H1 (cell line): Measurements from ENCODE around the gene TGM6. TPM values are rescaled to one million over a fixed set of nuclear protein-coding genes. Genes with fewer than 3 reads are reported as not detected.

Experiments
- CTCF ChIA-PET: fragments of 300-600 bp; sonication (Branson Sonifier 250); formaldehyde crosslinking; loops from one replicate; lab custom pipeline; 2021; ENCODE audit not compliant: partially characterized antibody; lab: Charles Lee
- POLR2A ChIA-PET: fragments of 300-600 bp; sonication (Branson Sonifier 250); formaldehyde crosslinking; loops from one replicate; lab custom pipeline; 2021; ENCODE audit warnings: inconsistent platforms; ENCODE audit not compliant: partially characterized antibody; lab: Charles Lee
- DNase-seq, 2 experiments: peaks; one replicate each; pipeline versions ENCODE4 v3.0.0 to v3.0.0-alpha.2; 2010 to 2022; ENCODE audit warnings: low spot score in 2 of 2, low read depth in 1 of 2, mixed read lengths in 1 of 2
- FAIRE-seq: peaks from 2 replicates; lab custom pipeline; 2011; peaks lifted over from hg19 to GRCh38; lab: Jason Lieb, UNC
- H2AFZ ChIP-seq: 2 replicates; pipeline ENCODE4 v1.8.1; 2012; ENCODE audit warnings: low read length, inconsistent platforms
- H2AK5ac ChIP-seq: 2 replicates; pipeline ENCODE4 v1.6.1; 2013; ENCODE audit warnings: low read depth, low read length
- H2BK120ac ChIP-seq: replicated peaks from 2 replicates; pipeline ENCODE3; 2013; ENCODE audit warnings: low read depth, low read length, inconsistent platforms
- H2BK12ac ChIP-seq: 2 replicates; pipeline ENCODE4 v1.6.1; 2013; ENCODE audit warnings: low read depth, low read length
- H2BK15ac ChIP-seq: 2 replicates; pipeline ENCODE4 v1.6.1; 2013; ENCODE audit warnings: low read length
- H2BK20ac ChIP-seq: 2 replicates; pipeline ENCODE4 v1.6.1; 2013; ENCODE audit warnings: low read length
- H2BK5ac ChIP-seq: 2 replicates; pipeline ENCODE4 v1.6.1; 2013; ENCODE audit warnings: low read depth, low read length
- H3K14ac ChIP-seq: 2 replicates; pipeline ENCODE4 v1.6.1; 2013; ENCODE audit warnings: inconsistent platforms; ENCODE audit not compliant: insufficient read length
- H3K18ac ChIP-seq: 2 replicates; pipeline ENCODE4 v1.6.1; 2013; ENCODE audit warnings: low read length; ENCODE audit errors: extremely low read depth
- H3K23ac ChIP-seq: 2 replicates; pipeline ENCODE4 v1.6.1; 2013; ENCODE audit warnings: inconsistent platforms; ENCODE audit not compliant: insufficient read length
- H3K23me2 ChIP-seq: 2 replicates; pipeline ENCODE4 v1.6.1; 2013; ENCODE audit warnings: low read depth, low read length
- H3K27ac ChIP-seq: 2 replicates; pipeline ENCODE4 v1.6.1; 2011; ENCODE audit warnings: low read depth, low read length, inconsistent platforms
- H3K27me3 ChIP-seq, 4 experiments: replicated peaks in 1 of 4; 1 replicate in 1 of 4; 2 replicates in 3 of 4; pipeline versions ENCODE4 v1.6.1 to v1.8.1; 2011 to 2013; ENCODE audit warnings: low read length in 3 of 4, mild to moderate bottlenecking in 3 of 4, inconsistent platforms in 2 of 4, mixed read lengths in 2 of 4, moderate library complexity in 1 of 4; ENCODE audit not compliant: control insufficient read depth in 3 of 4, insufficient read depth in 3 of 4; ENCODE audit errors: extremely low read depth in 1 of 4
- H3K36me3 ChIP-seq, 4 experiments: 2 replicates each; pipeline versions ENCODE4 v1.6.1 to v1.8.1; 2011 to 2013; ENCODE audit warnings: mild to moderate bottlenecking in 4 of 4, low read length in 3 of 4, moderate library complexity in 2 of 4, control low read depth in 1 of 4, inconsistent platforms in 1 of 4; ENCODE audit not compliant: insufficient read depth in 4 of 4, control insufficient read depth in 2 of 4
- H3K4ac ChIP-seq: replicated peaks from 2 replicates; pipeline ENCODE3; 2013; ENCODE audit warnings: low read length, low read depth, mixed read lengths, inconsistent platforms; ENCODE audit not compliant: insufficient read length
- H3K4me1 ChIP-seq, 4 experiments: replicated peaks in 1 of 4; 1 replicate in 1 of 4; 2 replicates in 3 of 4; pipeline versions ENCODE4 v1.6.1 to v1.8.1; 2011 to 2013; ENCODE audit warnings: low read length in 3 of 4, inconsistent platforms in 2 of 4, mixed read lengths in 1 of 4; ENCODE audit not compliant: insufficient read depth in 4 of 4, control insufficient read depth in 3 of 4
- H3K4me2 ChIP-seq, 2 experiments: 2 replicates each; pipeline versions ENCODE4 v1.6.1 to v1.8.1; 2011 to 2013; ENCODE audit warnings: low read depth in 2 of 2, low read length in 2 of 2, control low read depth in 1 of 2, inconsistent platforms in 1 of 2, mild to moderate bottlenecking in 1 of 2; ENCODE audit not compliant: insufficient read depth in 1 of 2
- H3K4me3 ChIP-seq, 4 experiments: fragments of 200-600, 300-600 bp in 1 of 4; sonication (generic), shearing (Covaris generic), sonication (Bioruptor Twin) in 1 of 4; 2 replicates each; pipeline versions ENCODE4 v1.5.1 to v1.8.1; 2011 to 2016; ENCODE audit warnings: low read length in 4 of 4, low read depth in 3 of 4, control low read depth in 2 of 4, inconsistent platforms in 2 of 4, mild to moderate bottlenecking in 2 of 4, mixed read lengths in 1 of 4, moderate library complexity in 1 of 4; ENCODE audit not compliant: insufficient read depth in 2 of 4; ENCODE audit errors: extremely low read depth in 1 of 4
- H3K56ac ChIP-seq: replicated peaks from 2 replicates; pipeline ENCODE3; 2013; ENCODE audit warnings: low read depth, mild to moderate bottlenecking, mixed read lengths, low read length, inconsistent platforms; ENCODE audit not compliant: insufficient read length
- H3K79me1 ChIP-seq: 2 replicates; pipeline ENCODE4 v1.6.1; 2013; ENCODE audit warnings: low read depth, low read length, control low read depth
- H3K79me2 ChIP-seq, 2 experiments: 2 replicates each; pipeline versions ENCODE4 v1.6.1 to v1.8.1; 2012 to 2013; ENCODE audit warnings: low read length in 2 of 2, mild to moderate bottlenecking in 2 of 2, inconsistent platforms in 1 of 2; ENCODE audit not compliant: insufficient read depth in 2 of 2, control insufficient read depth in 1 of 2
- H3K9ac ChIP-seq, 4 experiments: replicated peaks in 1 of 4; 1 replicate in 1 of 4; 2 replicates in 3 of 4; pipeline versions ENCODE4 v1.6.1 to v1.8.1; 2011 to 2013; ENCODE audit warnings: low read depth in 3 of 4, low read length in 3 of 4, control low read depth in 2 of 4, mild to moderate bottlenecking in 2 of 4, moderate library complexity in 2 of 4, inconsistent platforms in 1 of 4; ENCODE audit errors: extremely low read depth in 1 of 4
- H3K9me3 ChIP-seq, 2 experiments: 2 replicates each; pipeline versions ENCODE4 v1.6.1 to v1.8.1; 2012 to 2013; ENCODE audit warnings: mild to moderate bottlenecking in 2 of 2, moderate library complexity in 2 of 2, control low read depth in 1 of 2, inconsistent platforms in 1 of 2, low read depth in 1 of 2, low read length in 1 of 2, mixed read lengths in 1 of 2; ENCODE audit not compliant: insufficient read depth in 2 of 2
- H4K20me1 ChIP-seq, 2 experiments: replicated peaks in 1 of 2; 2 replicates each; pipeline versions ENCODE3 to v1.8.1; 2011 to 2013; ENCODE audit warnings: inconsistent platforms in 2 of 2, low read length in 2 of 2, mild to moderate bottlenecking in 1 of 2; ENCODE audit not compliant: insufficient read depth in 2 of 2, control insufficient read depth in 1 of 2
- H4K5ac ChIP-seq: 2 replicates; pipeline ENCODE4 v1.6.1; 2013; ENCODE audit warnings: low read length, low read depth, mixed read lengths, inconsistent platforms; ENCODE audit not compliant: insufficient read length
- H4K8ac ChIP-seq: 2 replicates; pipeline ENCODE4 v1.8.0; 2013; ENCODE audit warnings: mild to moderate bottlenecking, moderate library complexity, low read length, inconsistent platforms; ENCODE audit not compliant: insufficient read depth; ENCODE audit errors: extremely low read depth
- H4K91ac ChIP-seq: replicated peaks from 2 replicates; pipeline ENCODE3; 2013; ENCODE audit warnings: low read length, mixed read lengths, inconsistent platforms; ENCODE audit not compliant: insufficient read length
- CBX5 ChIP-seq: fragments of 300-800, 300-1000 bp; sonication (generic); IDR thresholded peaks from 2 replicates; pipeline ENCODE4 v1.7.1; 2016; ENCODE audit warnings: antibody characterized with exemption, low read length, low read depth
- CHD2 ChIP-seq: IDR thresholded peaks from 2 replicates; pipeline ENCODE4 v1.6.1; 2012; ENCODE audit warnings: low read length, improper control_type of control experiment
- EZH2 ChIP-seq: fragments of 200-600 bp; sonication (generic); IDR thresholded peaks from 2 replicates; pipeline ENCODE4 v1.7.1; 2012; ENCODE audit warnings: low read depth, mild to moderate bottlenecking, moderate library complexity, low read length, inconsistent platforms; ENCODE audit not compliant: severe bottlenecking
- FOSL1 ChIP-seq: IDR thresholded peaks from 2 replicates; pipeline ENCODE4 v1.6.1; 2011; ENCODE audit warnings: mild to moderate bottlenecking, low read depth, low read length, moderate library complexity; ENCODE audit not compliant: insufficient read depth
- GTF2F1 ChIP-seq: IDR thresholded peaks from 2 replicates; pipeline ENCODE4 v1.6.1; 2012; ENCODE audit warnings: low read depth, low read length, improper control_type of control experiment, borderline replicate concordance
- KDM1A ChIP-seq: fragments of 200-600, 300-600 bp; sonication (generic); IDR thresholded peaks from 2 replicates; pipeline ENCODE4 v1.7.1; 2016; ENCODE audit warnings: mild to moderate bottlenecking, low read length, borderline replicate concordance
- SUZ12 ChIP-seq: fragments of 200-600 bp; sonication (generic); IDR thresholded peaks from 2 replicates; pipeline ENCODE4 v1.6.1; 2012; ENCODE audit warnings: mild to moderate bottlenecking, inconsistent platforms, low read length, moderate library complexity, mixed read lengths
- TAF7 ChIP-seq: optimal IDR thresholded peaks from 2 replicates; pipeline ENCODE3; 2011; ENCODE audit warnings: low read depth, mild to moderate bottlenecking, inconsistent platforms, low read length, moderate library complexity, borderline replicate concordance
- TCF12 ChIP-seq: IDR thresholded peaks from 2 replicates; pipeline ENCODE4 v1.6.1; 2011; ENCODE audit warnings: low read depth, mild to moderate bottlenecking, low read length
- WGBS, 2 experiments: shearing (Covaris generic) in 1 of 2; methylation state at CpG; one replicate each; pipeline versions ENCODE4 v1.1.6 to v1.1.7; 2013 to 2015; ENCODE audit warnings: low lambda C conversion rate in 2 of 2, mixed read lengths in 2 of 2, inconsistent platforms in 1 of 2, low coverage in 1 of 2, missing lambda C conversion rate in 1 of 2; ENCODE audit not compliant: insufficient replicate concordance in 2 of 2, insufficient coverage in 1 of 2, insufficient read length in 1 of 2; ENCODE audit errors: extremely low coverage in 1 of 2, missing lambda C conversion rate in 1 of 2; 5-methylcytosine and 5-hydroxymethylcytosine counted together
- polyA plus RNA-seq, 7 experiments: library from polyadenylated mRNA; depleted of rRNA in 3 of 7; stranded (reverse) in 5 of 7; unstranded in 2 of 7; fragments of >200 nt in 5 of 7; fragments of 200-250 nt in 2 of 7; gene quantifications; 1 replicate in 5 of 7; 2 replicates in 1 of 7; 4 replicates in 1 of 7; pipeline versions ENCODE4 v1.2.1 to v1.2.3, GENCODE V29; 2011 to 2013; ENCODE audit warnings: missing spikeins in 2 of 7, mixed read lengths in 2 of 7
- total RNA-seq: library from RNA; stranded (reverse); fragmentation: NEBNext Ultra II Directional; extraction: Animal tissue kit (Norgen Biotek cat#: 25700); gene quantifications from 2 replicates; pipeline ENCODE4 v1.2.1, GENCODE V29; 2021
- TF ChIP-seq, protein P1 (sequence below), 3 experiments: IDR thresholded peaks; 1 replicate in 2 of 3; 2 replicates in 1 of 3; pipeline versions ENCODE4 v1.5.1 to v1.6.1; 2011; ENCODE audit warnings: low read length in 3 of 3, mild to moderate bottlenecking in 3 of 3, inconsistent platforms in 2 of 3, low read depth in 1 of 3, moderate library complexity in 1 of 3; ENCODE audit not compliant: insufficient read depth in 1 of 3; ENCODE audit errors: control extremely low read depth in 1 of 3
- TF ChIP-seq, protein P2 (sequence below): IDR thresholded peaks from 2 replicates; pipeline ENCODE4 v1.6.1; 2011; ENCODE audit warnings: low read depth, mild to moderate bottlenecking, low read length; ENCODE audit not compliant: insufficient read depth

The TGM6 gene
- total and polyA plus RNA-seq, 2 of the 8 experiments (the other 6 are each of a cell fraction or from before 2014, with no cell fraction given): 0.03 TPM; not detected in 1

DNA sequence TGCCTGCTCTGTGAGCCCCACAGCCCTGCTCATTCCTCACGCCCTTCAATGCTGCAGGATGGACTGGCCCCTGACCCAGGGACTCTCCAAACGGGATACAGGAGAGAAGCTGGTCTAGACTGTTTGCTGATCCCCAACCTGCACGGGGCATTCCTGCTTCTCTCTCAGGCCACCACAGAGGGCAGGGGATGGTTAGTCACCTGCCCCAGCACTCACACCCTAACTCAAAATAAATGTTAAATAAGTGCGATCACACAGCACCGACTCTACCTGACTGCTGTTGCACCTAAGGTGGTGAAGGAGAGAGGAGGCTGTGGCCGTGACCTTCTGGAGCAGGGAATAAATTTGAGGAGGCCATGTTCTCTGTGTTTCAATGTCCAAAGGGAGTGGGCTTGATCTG, 39.9 kb upstream of the TGM6 start:
- H3K36me3 ChIP-seq: no peaks in the 10 kb centered on the region
- WGBS, 2 experiments: 93% methylated on average over 6 of the region's 6 CpGs; no CpG with 5 or more reads in 1 of the 2 experiments
- H3K56ac ChIP-seq: no peak overlapping the region
- no peak overlapping the region for H3K4me2 ChIP-seq
- H3K23me2 ChIP-seq: no peaks in the 10 kb centered on the region
- no peaks in the 10 kb centered on the region for H3K27me3 ChIP-seq
- no peak overlapping the region for H3K27ac ChIP-seq
- H3K23ac ChIP-seq: no peak overlapping the region
- H3K14ac ChIP-seq: no peak overlapping the region
- POLR2A ChIA-PET: no interaction called here
- H2BK15ac ChIP-seq: no peak overlapping the region
- H3K9me3 ChIP-seq: no peaks in the 10 kb centered on the region
- H3K79me2 ChIP-seq: no peaks in the 10 kb centered on the region
- DNase-seq (peak in 1 of 2 experiments; percentile 16), FAIRE-seq (no peak)
- H2AK5ac ChIP-seq: no peak overlapping the region
- H3K4me1 ChIP-seq: no peaks in the 10 kb centered on the region
- H3K4ac ChIP-seq: no peak overlapping the region
- no peak overlapping the region for H3K9ac ChIP-seq
- H2BK120ac ChIP-seq: no peak overlapping the region
- H4K8ac ChIP-seq: 0 out of 2 replicates have a peak overlapping the region, but pooled peaks have one; percentile 7
- no peak overlapping the region for H3K18ac ChIP-seq
- no peak overlapping the region for H3K4me3 ChIP-seq
- CTCF ChIA-PET: interaction anchor here (1.0 to 4.6 kb wide), 8 partner anchors 28 to 159 kb away, joined by 3 to 31 read pairs (median 4); no protein-coding TSS in a partner anchor
- no peak overlapping the region for H2BK20ac ChIP-seq
- no peak overlapping the region for H2BK12ac ChIP-seq
- H2BK5ac ChIP-seq: no peak overlapping the region
- no peak overlapping the region; the same call in 1 of the 2 replicates for H2AFZ ChIP-seq
- H3K79me1 ChIP-seq: no peaks in the 10 kb centered on the region
- H4K91ac ChIP-seq: no peak overlapping the region
- H4K20me1 ChIP-seq: no peaks in the 10 kb centered on the region
- H4K5ac ChIP-seq: no peak overlapping the region
- TF ChIP-seq TCF12: no peak
- no peak for TF ChIP-seq GTF2F1
- no peak for TF ChIP-seq KDM1A
- no peak for TF ChIP-seq EZH2
- TF ChIP-seq, protein P1, sequence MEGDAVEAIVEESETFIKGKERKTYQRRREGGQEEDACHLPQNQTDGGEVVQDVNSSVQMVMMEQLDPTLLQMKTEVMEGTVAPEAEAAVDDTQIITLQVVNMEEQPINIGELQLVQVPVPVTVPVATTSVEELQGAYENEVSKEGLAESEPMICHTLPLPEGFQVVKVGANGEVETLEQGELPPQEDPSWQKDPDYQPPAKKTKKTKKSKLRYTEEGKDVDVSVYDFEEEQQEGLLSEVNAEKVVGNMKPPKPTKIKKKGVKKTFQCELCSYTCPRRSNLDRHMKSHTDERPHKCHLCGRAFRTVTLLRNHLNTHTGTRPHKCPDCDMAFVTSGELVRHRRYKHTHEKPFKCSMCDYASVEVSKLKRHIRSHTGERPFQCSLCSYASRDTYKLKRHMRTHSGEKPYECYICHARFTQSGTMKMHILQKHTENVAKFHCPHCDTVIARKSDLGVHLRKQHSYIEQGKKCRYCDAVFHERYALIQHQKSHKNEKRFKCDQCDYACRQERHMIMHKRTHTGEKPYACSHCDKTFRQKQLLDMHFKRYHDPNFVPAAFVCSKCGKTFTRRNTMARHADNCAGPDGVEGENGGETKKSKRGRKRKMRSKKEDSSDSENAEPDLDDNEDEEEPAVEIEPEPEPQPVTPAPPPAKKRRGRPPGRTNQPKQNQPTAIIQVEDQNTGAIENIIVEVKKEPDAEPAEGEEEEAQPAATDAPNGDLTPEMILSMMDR (IDR thresholded peaks at IDR 0.05; ENCODE audit: control extremely low read depth in 1 of 3, insufficient read depth in 1 of 3, low read depth in 1 of 3, low read length in 3 of 3): no peak
- no peak for TF ChIP-seq SUZ12
- TF ChIP-seq TAF7: no peak
- no peak for TF ChIP-seq CBX5
- no peak for TF ChIP-seq FOSL1
- no peak for TF ChIP-seq CHD2
- TF ChIP-seq, protein P2, sequence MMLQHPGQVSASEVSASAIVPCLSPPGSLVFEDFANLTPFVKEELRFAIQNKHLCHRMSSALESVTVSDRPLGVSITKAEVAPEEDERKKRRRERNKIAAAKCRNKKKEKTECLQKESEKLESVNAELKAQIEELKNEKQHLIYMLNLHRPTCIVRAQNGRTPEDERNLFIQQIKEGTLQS: no peak
